ENCODE results near the gene KCTD2. TPM values are rescaled to one million over a fixed set of nuclear protein-coding genes. Genes with fewer than 3 reads are reported as not detected.
"Not testable (repeated sequence)": the region's sequence is repeated elsewhere in the genome, so short reads cannot be mapped to it uniquely, and the experiment has no call there.

The KCTD2 gene
- total and polyA plus RNA-seq, 9 of the 15 experiments (the other 6 are each of a cell fraction or from before 2014, with no cell fraction given) = 1.7 to 32.9 (median 15.8) TPM

DNA sequence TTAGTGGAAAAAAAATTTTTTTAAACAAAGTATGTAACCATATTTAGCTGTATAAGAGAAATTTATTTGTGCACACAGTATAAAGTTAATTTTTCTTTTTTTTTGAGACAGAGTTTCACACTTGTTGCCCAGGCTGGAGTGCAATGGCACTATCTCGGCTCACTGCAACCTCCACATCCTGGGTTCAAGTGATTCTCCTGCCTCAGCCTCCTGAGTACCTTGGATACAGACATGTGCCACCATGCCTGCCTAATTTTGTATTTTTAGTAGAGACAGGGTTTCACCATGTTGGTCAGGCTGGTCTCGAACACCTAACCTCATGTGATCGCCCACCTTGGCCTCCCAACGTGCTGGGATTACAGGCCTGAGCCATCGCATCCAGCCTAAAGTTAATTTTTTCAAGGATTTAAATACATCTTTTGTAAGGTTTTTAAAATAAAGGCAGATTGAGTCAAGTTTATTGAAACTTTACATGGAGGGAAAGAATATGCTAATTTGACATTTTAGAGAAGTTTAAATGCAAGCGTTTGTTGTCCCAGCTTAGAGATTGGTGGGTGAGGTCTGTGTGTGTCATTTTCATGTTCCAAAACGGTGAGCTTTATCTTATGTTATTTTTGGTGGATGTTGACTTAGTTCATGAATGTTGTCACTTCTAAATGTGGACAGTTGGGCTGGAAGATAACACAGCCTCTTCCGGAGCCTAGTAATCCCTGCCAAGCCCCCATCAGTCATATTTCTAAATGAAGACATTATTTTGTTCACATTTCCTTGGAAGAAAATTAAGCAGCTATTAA, 24.6 kb downstream of the KCTD2 start (continued):
- TF ChIP-seq, protein P1, sequence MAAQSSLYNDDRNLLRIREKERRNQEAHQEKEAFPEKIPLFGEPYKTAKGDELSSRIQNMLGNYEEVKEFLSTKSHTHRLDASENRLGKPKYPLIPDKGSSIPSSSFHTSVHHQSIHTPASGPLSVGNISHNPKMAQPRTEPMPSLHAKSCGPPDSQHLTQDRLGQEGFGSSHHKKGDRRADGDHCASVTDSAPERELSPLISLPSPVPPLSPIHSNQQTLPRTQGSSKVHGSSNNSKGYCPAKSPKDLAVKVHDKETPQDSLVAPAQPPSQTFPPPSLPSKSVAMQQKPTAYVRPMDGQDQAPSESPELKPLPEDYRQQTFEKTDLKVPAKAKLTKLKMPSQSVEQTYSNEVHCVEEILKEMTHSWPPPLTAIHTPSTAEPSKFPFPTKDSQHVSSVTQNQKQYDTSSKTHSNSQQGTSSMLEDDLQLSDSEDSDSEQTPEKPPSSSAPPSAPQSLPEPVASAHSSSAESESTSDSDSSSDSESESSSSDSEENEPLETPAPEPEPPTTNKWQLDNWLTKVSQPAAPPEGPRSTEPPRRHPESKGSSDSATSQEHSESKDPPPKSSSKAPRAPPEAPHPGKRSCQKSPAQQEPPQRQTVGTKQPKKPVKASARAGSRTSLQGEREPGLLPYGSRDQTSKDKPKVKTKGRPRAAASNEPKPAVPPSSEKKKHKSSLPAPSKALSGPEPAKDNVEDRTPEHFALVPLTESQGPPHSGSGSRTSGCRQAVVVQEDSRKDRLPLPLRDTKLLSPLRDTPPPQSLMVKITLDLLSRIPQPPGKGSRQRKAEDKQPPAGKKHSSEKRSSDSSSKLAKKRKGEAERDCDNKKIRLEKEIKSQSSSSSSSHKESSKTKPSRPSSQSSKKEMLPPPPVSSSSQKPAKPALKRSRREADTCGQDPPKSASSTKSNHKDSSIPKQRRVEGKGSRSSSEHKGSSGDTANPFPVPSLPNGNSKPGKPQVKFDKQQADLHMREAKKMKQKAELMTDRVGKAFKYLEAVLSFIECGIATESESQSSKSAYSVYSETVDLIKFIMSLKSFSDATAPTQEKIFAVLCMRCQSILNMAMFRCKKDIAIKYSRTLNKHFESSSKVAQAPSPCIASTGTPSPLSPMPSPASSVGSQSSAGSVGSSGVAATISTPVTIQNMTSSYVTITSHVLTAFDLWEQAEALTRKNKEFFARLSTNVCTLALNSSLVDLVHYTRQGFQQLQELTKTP (IDR thresholded peaks at IDR 0.05; ENCODE audit: low read depth in 1 of 2, partially characterized antibody in 2 of 2) = peak in 1 of 2 experiments; percentile 61
- TF ChIP-seq C11orf30 (IDR thresholded peaks at IDR 0.05; ENCODE audit: low read depth) (peak; percentile 95), ATF1 (tag; IDR thresholded peaks at IDR 0.05) (peak; percentile 68), ZNF316 (IDR thresholded peaks at IDR 0.05) (peak; percentile 96), HDAC3 (IDR thresholded peaks at IDR 0.05; ENCODE audit: borderline replicate concordance, partially characterized antibody) (peak; percentile 84), CCNT2 (IDR thresholded peaks at IDR 0.05; ENCODE audit: borderline replicate concordance, extremely low read depth, insufficient read length, low read depth, low read length) (peak; percentile 48), MTA1 (IDR thresholded peaks at IDR 0.05; ENCODE audit: borderline replicate concordance) (peak; percentile 9; the same call in 1 of the 2 replicates), MYBL2 (IDR thresholded peaks at IDR 0.05; ENCODE audit: low read depth) (peak; percentile 78), MNT (conservative IDR thresholded peaks at IDR 0.05) (peak in 1 of 2 experiments; percentile 46; a peak in 1 of 4 replicates), STAT5A (IDR thresholded peaks at IDR 0.05; ENCODE audit: borderline replicate concordance, low read length) (peak; percentile 65), ZNF175 (CRISPR knock-in tag; IDR thresholded peaks at IDR 0.05; ENCODE audit: low read depth) (0 out of 2 replicates have a peak, but pooled peaks have one; percentile 23), CBFA2T2 (conservative IDR thresholded peaks at IDR 0.05) (peak; percentile 74), NFE2 (IDR thresholded peaks at IDR 0.05; ENCODE audit: low read depth) (0 out of 2 replicates have a peak, but pooled peaks have one; percentile 11), NCOR1 (IDR thresholded peaks at IDR 0.05) (peak; percentile 86), ATF7 (IDR thresholded peaks at IDR 0.05) (peak; percentile 91), JUND (IDR thresholded peaks at IDR 0.05; ENCODE audit: borderline replicate concordance, low read depth, low read length) (peak; percentile 84), JUND (tag; IDR thresholded peaks at IDR 0.05; ENCODE audit: borderline replicate concordance, low read depth, low read length) (peak; percentile 77; the same call in 1 of the 3 replicates)
- not testable (repeated sequence) for TF ChIP-seq ATF1 (CRISPR knock-in tag; IDR thresholded peaks at IDR 0.05); MYBL2 (CRISPR knock-in tag; IDR thresholded peaks at IDR 0.05; ENCODE audit: borderline replicate concordance)
- TF ChIP-seq, protein P2, sequence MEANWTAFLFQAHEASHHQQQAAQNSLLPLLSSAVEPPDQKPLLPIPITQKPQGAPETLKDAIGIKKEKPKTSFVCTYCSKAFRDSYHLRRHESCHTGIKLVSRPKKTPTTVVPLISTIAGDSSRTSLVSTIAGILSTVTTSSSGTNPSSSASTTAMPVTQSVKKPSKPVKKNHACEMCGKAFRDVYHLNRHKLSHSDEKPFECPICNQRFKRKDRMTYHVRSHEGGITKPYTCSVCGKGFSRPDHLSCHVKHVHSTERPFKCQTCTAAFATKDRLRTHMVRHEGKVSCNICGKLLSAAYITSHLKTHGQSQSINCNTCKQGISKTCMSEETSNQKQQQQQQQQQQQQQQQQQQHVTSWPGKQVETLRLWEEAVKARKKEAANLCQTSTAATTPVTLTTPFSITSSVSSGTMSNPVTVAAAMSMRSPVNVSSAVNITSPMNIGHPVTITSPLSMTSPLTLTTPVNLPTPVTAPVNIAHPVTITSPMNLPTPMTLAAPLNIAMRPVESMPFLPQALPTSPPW (CRISPR knock-in tag; IDR thresholded peaks at IDR 0.05) = peak; percentile 37; the same call in 1 of the 2 replicates
